Endothelial cell (in vitro differentiated cells): ENCODE data around the gene TBX21. TPM values are rescaled to one million over a fixed set of nuclear protein-coding genes. Genes with fewer than 3 reads are reported as not detected.

Source experiments
- DNase-seq: peaks from one replicate; pipeline ENCODE4 v3.0.0; 2021; ENCODE audit warnings: low spot score
- H3K27ac Mint-ChIP-seq: one replicate; pipeline ENCODE4 v1.8.0; 2021; ENCODE audit warnings: mixed read lengths, inconsistent platforms; ENCODE audit not compliant: unreplicated experiment
- H3K27me3 Mint-ChIP-seq: one replicate; pipeline ENCODE4 v1.8.0; 2021; ENCODE audit warnings: mild to moderate bottlenecking, moderate library complexity, mixed read lengths, inconsistent platforms; ENCODE audit not compliant: unreplicated experiment
- H3K36me3 Mint-ChIP-seq: one replicate; pipeline ENCODE4 v1.8.0; 2021; ENCODE audit warnings: mild to moderate bottlenecking, low read depth, mixed read lengths, inconsistent platforms; ENCODE audit not compliant: unreplicated experiment
- H3K4me1 Mint-ChIP-seq: one replicate; pipeline ENCODE4 v1.8.0; 2021; ENCODE audit warnings: mild to moderate bottlenecking, mixed read lengths, inconsistent platforms; ENCODE audit not compliant: unreplicated experiment
- H3K4me3 Mint-ChIP-seq: one replicate; pipeline ENCODE4 v1.8.0; 2021; ENCODE audit warnings: mild to moderate bottlenecking, mixed read lengths, inconsistent platforms; ENCODE audit not compliant: unreplicated experiment
- H3K9me3 Mint-ChIP-seq: one replicate; pipeline ENCODE4 v1.8.0; 2021; ENCODE audit warnings: mixed read lengths, inconsistent platforms; ENCODE audit not compliant: unreplicated experiment
- CTCF ChIP-seq: fragments of 200-600 bp; sonication (generic); IDR thresholded peaks from one replicate; pipeline ENCODE4 v1.5.0; 2021; ENCODE audit warnings: antibody characterized with exemption; ENCODE audit not compliant: unreplicated experiment
- total RNA-seq: library from RNA; stranded (reverse); fragmentation: NEBNext Ultra II Directional; extraction: Animal tissue kit (Norgen Biotek cat#: 25700); gene quantifications from one replicate; pipeline ENCODE4 v1.2.1, GENCODE V29; 2021; ENCODE audit not compliant: unreplicated experiment

The TBX21 gene
- total RNA-seq, 1 donor from 2014 or later = 0.21 TPM

GRCh38 chr17:47719411-47720152, 13.5 kb upstream of the TBX21 start:
- H3K27me3 Mint-ChIP-seq = peaks cover 18% of the 10 kb centered on the region
- no peak overlapping the region for H3K4me3 Mint-ChIP-seq
- peaks cover 15% of the 10 kb centered on the region for H3K4me1 Mint-ChIP-seq
- no peaks in the 10 kb centered on the region for H3K36me3 Mint-ChIP-seq
- no peak for DNase-seq
- no peak overlapping the region for H3K27ac Mint-ChIP-seq
- no peaks in the 10 kb centered on the region for H3K9me3 Mint-ChIP-seq
- TF ChIP-seq CTCF = no peak

GRCh38 chr17:47720196-47720595, 12.8 kb upstream of the TBX21 start:
- Mint-ChIP-seq H3K27ac (no peak overlapping the region), H3K4me1 (peaks cover 22% of the 10 kb centered on the region), H3K9me3 (no peaks in the 10 kb centered on the region), H3K27me3 (peaks cover 19% of the 10 kb centered on the region), H3K4me3 (no peak overlapping the region), H3K36me3 (no peaks in the 10 kb centered on the region)
- TF ChIP-seq CTCF = no peak
- DNase-seq = no peak

- H3K4me3 Mint-ChIP-seq = no peak overlapping the region
- DNase-seq = no peak
- peaks cover 16% of the 10 kb centered on the region for H3K27me3 Mint-ChIP-seq
Observed at GRCh38 chr17:47720754-47721533, 12.1 kb upstream of the TBX21 start.

GRCh38 chr17:47721725-47722124, 11.3 kb upstream of the TBX21 start:
- Mint-ChIP-seq H3K4me1 (peaks cover 26% of the 10 kb centered on the region), H3K27me3 (peaks cover 19% of the 10 kb centered on the region), H3K27ac (no peak overlapping the region), H3K9me3 (no peaks in the 10 kb centered on the region), H3K36me3 (no peaks in the 10 kb centered on the region), H3K4me3 (peak overlapping the region; percentile 59)
- no peak for DNase-seq
- no peak for TF ChIP-seq CTCF

More at GRCh38 chr17:47720754-47721533, 12.1 kb upstream of the TBX21 start:
- H3K27ac Mint-ChIP-seq = no peak overlapping the region
- no peaks in the 10 kb centered on the region for H3K9me3 Mint-ChIP-seq
- H3K4me1 Mint-ChIP-seq = peaks cover 22% of the 10 kb centered on the region
- TF ChIP-seq CTCF = no peak
- no peaks in the 10 kb centered on the region for H3K36me3 Mint-ChIP-seq

GRCh38 chr17:47724705-47725104, 8.3 kb upstream of the TBX21 start:
- H3K4me3 Mint-ChIP-seq = no peak overlapping the region
- no peaks in the 10 kb centered on the region for H3K36me3 Mint-ChIP-seq
- no peaks in the 10 kb centered on the region for H3K9me3 Mint-ChIP-seq
- TF ChIP-seq CTCF = no peak
- DNase-seq = no peak
- no peak overlapping the region for H3K27ac Mint-ChIP-seq
- peaks cover 14% of the 10 kb centered on the region for H3K27me3 Mint-ChIP-seq
- H3K4me1 Mint-ChIP-seq = peaks cover 19% of the 10 kb centered on the region
